ENCODE measurements around the gene RAB31. TPM values are rescaled to one million over a fixed set of nuclear protein-coding genes. Genes with fewer than 3 reads are reported as not detected.

Gene RAB31
- total RNA-seq, 4 donors from 2014 or later, result 27.1 to 54.4 (median 44.3) TPM

GRCh38 chr18:9863282-9863681 is 155.2 kb downstream of the RAB31 start:
- H3K27ac ChIP-seq, result no peak overlapping the region
- TF ChIP-seq CTCF (IDR thresholded peaks at IDR 0.05), result no peak
- TF ChIP-seq POLR2A (IDR thresholded peaks at IDR 0.05), result no peak
- no peak for TF ChIP-seq EP300 (IDR thresholded peaks at IDR 0.05)
- DNase-seq (ENCODE audit: low spot score in 2 of 2), result no peak
- no peaks in the 10 kb centered on the region for H3K4me1 ChIP-seq
- WGBS, 2 donors, result 48 to 81% methylated on average over 2 of the region's 2 CpGs
- peaks cover 0 to 17% (median 0%) of the 10 kb centered on the region in 4 donors for H3K9me3 ChIP-seq
- H3K36me3 ChIP-seq, result peaks cover 0 to 7% (median 3%) of the 10 kb centered on the region in 3 donors
- no peaks in the 10 kb centered on the region for H3K27me3 ChIP-seq
- no peak overlapping the region for H3K4me3 ChIP-seq

GRCh38 chr18:9865764-9866490 is 157.8 kb downstream of the RAB31 start:
- Histone ChIP-seq H3K36me3 (peaks cover 0 to 3% (median 0%) of the 10 kb centered on the region in 3 donors), H3K4me3 (no peak overlapping the region), H3K27ac (no peak overlapping the region), H3K4me1 (peaks cover 0 to 6% (median 0%) of the 10 kb centered on the region in 4 donors), H3K27me3 (no peaks in the 10 kb centered on the region), H3K9me3 (peaks cover 0 to 17% (median 0%) of the 10 kb centered on the region in 4 donors)
- no peak for TF ChIP-seq POLR2A (IDR thresholded peaks at IDR 0.05)
- DNase-seq (ENCODE audit: low spot score in 2 of 2), result no peak
- WGBS, 2 donors, result 93 to 96% methylated on average over 7 of the region's 7 CpGs

- no peak overlapping the region for H3K4me3 ChIP-seq
- 86 to 100% methylated on average over 3 of the region's 3 CpGs for whole genome bisulfite sequencing, 2 donors
- H3K27ac ChIP-seq, result no peak overlapping the region
- peaks cover 0 to 3% (median 0%) of the 10 kb centered on the region in 3 donors for H3K36me3 ChIP-seq
- DNase-seq (ENCODE audit: low spot score in 2 of 2), result no peak
- TF ChIP-seq EP300 (IDR thresholded peaks at IDR 0.05), result no peak
- TF ChIP-seq POLR2A (IDR thresholded peaks at IDR 0.05), result no peak
- no peak for TF ChIP-seq CTCF (IDR thresholded peaks at IDR 0.05)
- H3K9me3 ChIP-seq, result peaks cover 0 to 17% (median 0%) of the 10 kb centered on the region in 4 donors
- H3K4me1 ChIP-seq, result peaks cover 0 to 6% (median 0%) of the 10 kb centered on the region in 4 donors
- H3K27me3 ChIP-seq, result no peaks in the 10 kb centered on the region
These were observed 158.5 kb downstream of the RAB31 start for GRCh38 chr18:9866627-9867026.

- no peak overlapping the region for H3K4me3 ChIP-seq
- peaks cover 0 to 3% (median 0%) of the 10 kb centered on the region in 3 donors for H3K36me3 ChIP-seq
- DNase-seq (ENCODE audit: low spot score in 2 of 2), result no peak
- no peak for TF ChIP-seq CTCF (IDR thresholded peaks at IDR 0.05)
- no peak for TF ChIP-seq EP300 (IDR thresholded peaks at IDR 0.05)
- TF ChIP-seq POLR2A (IDR thresholded peaks at IDR 0.05), result no peak
- no peak overlapping the region for H3K27ac ChIP-seq
- H3K9me3 ChIP-seq, result peaks cover 0 to 17% (median 0%) of the 10 kb centered on the region in 4 donors
- 88 to 91% methylated on average over 4 of the region's 4 CpGs for whole genome bisulfite sequencing, 2 donors
- peaks cover 0 to 6% (median 0%) of the 10 kb centered on the region in 4 donors for H3K4me1 ChIP-seq
- H3K27me3 ChIP-seq, result no peaks in the 10 kb centered on the region
These were observed 159.0 kb downstream of the RAB31 start for GRCh38 chr18:9867071-9867594.

- WGBS, 2 donors, result 66 to 78% methylated on average over 6 of the region's 6 CpGs
- H3K9me3 ChIP-seq, result peaks cover 0 to 17% (median 0%) of the 10 kb centered on the region in 4 donors
- H3K4me1 ChIP-seq, result peaks cover 0 to 6% (median 0%) of the 10 kb centered on the region in 4 donors
- no peak for DNase-seq (ENCODE audit: low spot score in 2 of 2)
- H3K4me3 ChIP-seq, result no peak overlapping the region
- TF ChIP-seq POLR2A (IDR thresholded peaks at IDR 0.05), result no peak
- no peak for TF ChIP-seq EP300 (IDR thresholded peaks at IDR 0.05)
- TF ChIP-seq CTCF (IDR thresholded peaks at IDR 0.05), result no peak
- H3K27me3 ChIP-seq, result no peaks in the 10 kb centered on the region
- no peaks in the 10 kb centered on the region for H3K36me3 ChIP-seq
- H3K27ac ChIP-seq, result no peak overlapping the region
These were observed 161.0 kb downstream of the RAB31 start for GRCh38 chr18:9868857-9869714.

Data from tibial nerve (tissue), 4 donors.